Tongue (tissue), 2 donors: ENCODE data around the gene GLS2. TPM values are rescaled to one million over a fixed set of nuclear protein-coding genes. Genes with fewer than 3 reads are reported as not detected.
"Not testable (repeated sequence)": the region's sequence is repeated elsewhere in the genome, so short reads cannot be mapped to it uniquely, and the experiment has no call there.

Source experiments
- DNase-seq: peaks from one replicate; pipeline ENCODE4 v3.0.0-alpha.2; 2015
- total RNA-seq: library from RNA; depleted of rRNA; stranded (reverse); fragments of >200 nt; gene quantifications from one replicate; pipeline ENCODE4 v1.2.3, GENCODE V29; 2014

Gene GLS2
- 0.21 TPM for total RNA-seq

DNA sequence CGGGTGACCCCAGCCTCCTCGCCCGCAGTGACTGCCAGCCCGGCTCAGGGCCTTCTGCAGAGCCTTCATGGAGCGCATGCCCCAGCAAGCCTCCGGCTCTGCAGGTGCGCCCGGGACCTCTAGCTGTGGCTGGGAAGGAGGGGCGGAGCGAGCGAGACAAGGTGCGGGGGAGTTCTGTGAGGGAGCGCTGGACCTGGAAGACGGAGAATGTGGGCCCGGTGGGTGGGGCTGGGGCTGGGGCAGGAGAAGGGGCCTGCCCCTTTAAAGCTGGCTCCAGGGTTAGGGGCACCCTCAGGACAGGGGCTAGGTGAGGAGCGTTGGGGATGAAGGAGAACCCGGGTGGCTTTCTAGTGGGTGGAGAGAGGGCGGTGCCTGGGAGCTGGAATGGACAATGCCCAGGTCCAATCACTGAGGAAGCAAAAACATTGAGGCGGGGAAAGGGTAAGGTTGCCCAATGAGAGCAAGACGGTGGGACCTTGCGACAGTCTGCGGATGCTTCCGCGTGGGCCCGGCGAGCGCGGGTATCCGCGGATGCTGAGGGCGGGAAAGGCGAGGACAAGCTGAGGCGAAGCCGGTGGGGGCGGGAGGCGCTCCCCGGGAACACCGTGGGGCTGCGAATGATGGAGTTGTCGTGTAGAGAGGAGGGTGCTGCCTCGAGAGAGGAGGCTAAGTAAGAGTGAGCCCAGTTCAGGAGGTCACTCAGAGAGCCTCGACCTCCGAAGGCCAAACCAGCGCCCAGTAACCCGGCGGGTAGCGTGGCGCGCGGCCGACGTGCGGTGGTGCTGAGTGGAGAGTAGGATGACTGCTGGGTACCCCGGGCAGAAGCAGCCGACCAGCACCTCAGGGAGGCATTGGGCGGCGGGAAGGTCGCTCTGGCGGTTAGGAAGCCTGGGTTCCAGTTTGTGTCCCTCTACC is at the start of gene GLS2:
Gene GLS2 (minus strand): TSS at position 121 of the 915 bp plus-strand sequence. CDS start 43 bp downstream, at position 78.
- DNase-seq, result peak; percentile 81

DNA sequence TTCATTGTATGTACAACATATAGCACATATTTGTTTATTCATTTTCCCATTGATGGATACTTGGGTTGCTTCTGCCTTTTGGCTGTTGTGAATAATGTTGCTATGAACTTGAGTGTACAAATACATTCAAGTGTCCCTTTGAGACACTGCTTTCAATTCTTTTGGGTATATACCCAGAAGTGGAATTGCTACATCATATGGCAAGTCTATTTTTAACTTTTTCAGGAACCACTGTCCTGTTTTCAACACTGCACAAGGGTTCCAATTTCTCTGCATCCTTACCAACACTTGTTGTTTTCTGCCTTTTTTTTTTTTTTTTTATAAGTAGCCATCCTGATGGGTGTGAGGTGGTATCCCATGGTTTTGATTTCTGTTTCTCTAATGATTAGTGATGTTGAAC is 49.6 kb upstream of the GLS2 start:
- DNase-seq, result peak; percentile 5

DNA sequence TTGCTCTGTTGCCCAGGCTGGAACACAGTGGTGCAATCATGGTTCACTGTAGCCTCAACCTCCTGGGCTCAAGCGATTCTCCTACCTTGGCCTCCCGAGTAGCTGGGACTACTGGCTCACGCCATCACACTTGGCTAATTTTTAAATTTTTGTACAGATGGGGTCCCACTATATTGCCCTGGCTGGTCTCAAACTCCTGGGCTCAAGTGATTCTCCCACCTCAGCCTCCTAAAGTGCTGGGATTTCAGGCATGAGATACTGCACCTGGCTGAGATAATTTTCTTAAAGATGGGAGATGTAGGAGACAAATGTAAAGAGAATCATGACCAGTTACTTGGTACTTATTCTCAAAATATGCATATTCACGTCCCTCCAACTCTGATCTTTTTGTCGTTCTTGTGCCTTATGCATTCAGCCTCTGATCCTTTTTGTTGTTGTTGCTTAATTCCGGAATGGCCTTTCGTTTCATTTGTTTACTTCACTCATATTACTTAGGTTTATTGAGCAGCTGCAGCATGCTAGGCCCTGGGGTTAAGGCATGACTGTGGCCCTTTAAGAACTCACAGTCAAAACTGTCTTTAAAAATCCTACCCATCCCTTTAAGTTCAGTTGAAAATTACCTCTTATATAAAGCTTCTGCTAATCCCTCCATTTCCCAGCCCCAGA is 42.6 kb upstream of the GLS2 start:
- DNase-seq, result no peak

- no peak for DNase-seq
Measured at GRCh38 chr12:56529656-56530055, 41.7 kb upstream of the GLS2 start.

GRCh38 chr12:56528846-56529245 is 40.9 kb upstream of the GLS2 start:
- peak; percentile 8 for DNase-seq

DNA sequence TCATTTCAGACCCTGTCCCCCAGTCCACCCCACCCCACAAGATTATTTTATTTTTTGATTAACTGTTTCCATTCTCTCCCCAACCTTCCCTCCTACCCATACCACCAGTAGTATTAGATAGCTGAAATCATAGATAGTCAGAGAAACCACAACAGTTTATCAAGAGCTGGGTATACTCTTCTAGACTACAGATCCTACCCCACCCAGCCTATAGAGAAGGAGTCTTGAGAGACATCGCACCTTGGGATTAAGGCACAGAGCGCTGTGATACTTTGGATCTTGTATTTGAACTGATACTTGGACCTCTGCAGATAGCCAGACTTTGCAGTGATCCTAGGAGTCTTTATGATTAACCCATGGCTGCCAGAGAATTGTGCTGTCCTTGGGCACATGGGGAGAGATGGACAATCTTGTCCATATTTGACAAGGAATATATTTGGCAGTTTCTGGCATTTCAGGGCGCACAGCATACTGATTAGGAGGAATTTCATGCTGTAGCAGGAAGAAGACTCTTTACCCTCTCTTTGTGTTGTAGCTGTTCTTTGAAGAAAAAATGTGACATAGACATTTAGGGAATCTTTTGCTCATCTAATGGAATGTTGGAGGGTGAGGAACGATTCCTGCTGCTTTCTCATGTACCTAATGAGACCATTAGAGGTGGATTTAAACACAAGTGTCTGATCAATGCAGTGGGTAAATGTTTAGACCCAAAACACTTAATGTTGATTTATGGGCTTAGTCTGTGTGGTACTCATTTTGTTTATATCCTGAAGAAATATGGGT is 34.6 kb upstream of the GLS2 start:
- peak; percentile 51 for DNase-seq

DNA sequence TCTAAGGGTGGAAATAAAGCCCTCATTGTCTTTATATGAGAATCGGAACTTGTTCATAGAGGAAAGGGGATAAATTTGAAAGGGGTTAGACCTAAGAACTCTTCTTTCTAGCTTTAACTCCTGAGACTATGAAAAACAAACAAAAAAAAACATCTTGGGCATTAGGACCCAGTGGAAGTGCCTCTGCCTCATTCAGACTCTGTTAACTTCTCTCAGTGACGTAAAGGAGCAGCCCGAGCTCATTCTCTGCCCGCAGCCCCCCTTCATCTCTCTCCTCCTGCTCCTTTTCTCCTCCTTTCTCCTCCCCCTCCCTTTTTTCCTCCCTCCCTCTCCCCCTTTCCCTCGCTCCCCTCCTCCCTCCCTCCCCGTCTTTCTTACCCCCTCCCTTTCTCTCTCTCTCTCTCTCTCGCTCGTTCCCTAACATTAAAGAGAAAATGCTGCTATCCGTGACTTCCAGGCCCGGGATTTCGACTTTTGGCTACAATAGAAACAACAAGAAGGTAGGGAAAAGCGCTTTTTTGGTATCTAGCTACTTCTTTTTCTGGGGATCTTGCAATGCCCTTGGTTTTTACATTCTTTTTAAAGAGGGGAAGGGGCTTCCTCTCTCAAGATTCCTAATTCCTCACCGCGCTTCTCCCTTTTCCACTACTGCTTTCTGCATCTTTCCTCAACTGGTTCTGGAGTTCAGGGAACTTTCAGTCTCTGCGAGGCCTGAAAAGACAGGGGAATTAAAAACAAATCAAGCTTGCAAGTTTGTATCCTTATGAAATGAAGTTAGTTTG is 33.8 kb upstream of the GLS2 start, which contains the start of gene RBMS2:
Gene RBMS2 (plus strand): TSS at position 231 of the 782 bp plus-strand sequence. CDS start 204 bp downstream, at position 435.
- DNase-seq, result peak; percentile 97

DNA sequence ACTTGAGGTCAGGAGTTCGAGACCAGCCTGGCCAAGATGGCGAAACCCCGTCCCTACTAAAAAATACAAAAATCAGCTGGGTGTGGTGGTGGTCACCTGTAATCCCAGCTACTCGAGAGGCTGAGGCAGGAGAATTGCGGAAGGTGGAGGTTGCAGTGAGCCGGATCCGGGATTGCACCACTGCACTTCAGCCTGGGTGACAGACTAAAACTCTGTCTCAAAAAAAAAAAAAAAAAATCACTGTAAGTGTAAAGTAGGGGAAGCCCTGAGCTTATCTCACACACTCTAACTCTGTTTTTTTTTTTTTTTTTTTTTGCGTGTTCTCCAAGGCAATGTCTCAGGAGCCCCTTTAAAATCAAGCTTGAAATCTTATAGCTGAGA is 33.2 kb upstream of the GLS2 start:
- DNase-seq, result no peak

GRCh38 chr12:56520506-56520905 is 32.5 kb upstream of the GLS2 start:
- DNase-seq, result peak; percentile 3

DNA sequence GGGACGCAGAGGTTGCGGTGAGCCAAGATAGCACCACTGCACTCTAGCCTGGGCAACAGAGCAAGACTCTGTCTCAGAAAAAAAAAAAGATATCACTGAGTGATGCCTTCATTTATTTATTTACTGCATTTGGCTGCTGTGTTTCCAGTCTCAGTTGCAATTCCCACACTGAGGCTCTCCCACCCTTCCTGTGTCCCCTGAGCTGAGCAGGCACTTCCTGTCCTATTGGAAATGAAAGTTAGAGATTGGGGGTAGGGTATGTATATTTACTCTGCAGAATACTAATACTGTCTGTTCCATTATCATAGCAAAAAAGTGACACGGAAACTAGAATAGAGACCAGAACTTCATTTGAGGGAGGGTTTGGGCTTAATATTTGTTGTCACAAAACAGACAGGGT is 32.1 kb upstream of the GLS2 start:
- peak; percentile 5 for DNase-seq

DNA sequence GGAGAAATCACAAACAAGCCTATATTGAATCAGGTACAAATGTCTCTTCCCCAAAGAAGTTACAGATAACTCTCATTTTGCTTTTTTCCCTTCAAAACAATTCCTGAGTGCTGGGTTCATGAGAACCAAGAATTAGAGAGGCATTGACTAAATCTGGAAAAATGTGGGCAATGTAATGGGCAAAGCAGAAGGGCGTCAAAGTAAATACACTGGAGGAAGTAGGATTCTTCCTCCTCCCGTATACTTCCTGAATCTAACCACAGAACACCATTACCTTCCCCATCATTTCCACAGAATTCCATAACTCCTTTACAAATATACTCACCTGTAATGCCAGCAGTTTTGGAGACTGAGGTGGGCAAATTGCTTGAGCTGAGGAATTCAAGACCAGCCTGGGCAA is 30.6 kb upstream of the GLS2 start:
- no peak for DNase-seq

DNA sequence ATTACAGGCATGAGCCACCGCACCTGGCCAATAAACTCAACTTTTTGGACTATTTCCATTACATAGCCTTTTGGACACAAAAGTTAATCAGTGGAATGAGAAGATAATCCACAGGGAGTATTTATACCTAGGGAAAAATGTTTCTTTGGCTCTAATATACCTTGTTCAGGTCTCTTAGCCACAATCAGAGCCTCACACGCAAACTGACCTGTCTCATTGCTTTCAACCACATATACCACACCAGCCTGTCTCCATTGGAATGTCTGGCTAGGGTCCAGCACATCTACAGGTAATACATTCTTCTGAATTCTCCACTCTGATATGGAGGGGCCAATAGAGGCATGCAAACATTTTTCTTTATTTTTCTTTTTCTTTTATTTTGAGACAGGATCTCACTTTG is 29.9 kb upstream of the GLS2 start:
- no peak for DNase-seq

GRCh38 chr12:56514014-56514318 is 26.0 kb upstream of the GLS2 start:
- not testable (repeated sequence) for DNase-seq

DNA sequence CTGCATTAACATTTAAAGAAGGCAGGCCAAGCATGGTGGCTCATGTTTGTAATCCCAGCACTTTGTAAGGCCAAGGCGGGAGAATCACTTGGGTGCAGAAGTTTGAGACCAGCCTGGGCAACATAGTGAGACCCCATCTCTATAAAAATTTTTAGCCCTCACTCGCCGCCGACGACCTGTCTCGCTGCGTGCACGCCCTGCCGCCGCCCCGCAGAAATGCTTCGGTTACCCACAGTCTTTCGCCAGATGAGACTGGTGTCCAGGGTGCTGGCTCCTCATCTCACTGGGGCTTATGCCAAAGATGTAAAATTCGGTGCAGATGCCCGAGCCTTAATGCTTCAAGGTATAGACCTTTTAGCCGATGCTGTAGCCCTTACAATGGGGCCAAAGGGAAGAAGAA is 22.8 kb upstream of the GLS2 start:
- DNase-seq, result no peak

DNA sequence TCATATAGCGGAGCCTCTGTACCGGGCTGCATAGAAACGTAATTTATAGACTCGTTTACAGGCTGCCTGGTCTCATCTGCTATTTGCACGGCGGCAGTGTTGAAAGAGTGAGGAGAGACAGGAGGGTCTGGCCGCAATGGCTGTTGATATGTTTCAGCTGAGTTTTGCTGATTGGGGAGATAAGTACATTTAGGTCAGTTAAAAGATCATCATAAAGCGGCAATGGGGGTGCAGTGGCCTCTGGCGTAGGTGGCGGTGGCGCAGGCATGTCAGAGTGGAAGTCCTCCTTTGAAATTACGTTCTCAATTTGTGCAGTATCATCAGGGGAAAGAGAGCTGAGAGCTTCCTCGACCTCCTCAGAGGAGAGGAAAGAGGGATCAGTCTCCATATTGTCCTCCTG is 11.9 kb upstream of the GLS2 start:
- DNase-seq, result not testable (repeated sequence)

DNA sequence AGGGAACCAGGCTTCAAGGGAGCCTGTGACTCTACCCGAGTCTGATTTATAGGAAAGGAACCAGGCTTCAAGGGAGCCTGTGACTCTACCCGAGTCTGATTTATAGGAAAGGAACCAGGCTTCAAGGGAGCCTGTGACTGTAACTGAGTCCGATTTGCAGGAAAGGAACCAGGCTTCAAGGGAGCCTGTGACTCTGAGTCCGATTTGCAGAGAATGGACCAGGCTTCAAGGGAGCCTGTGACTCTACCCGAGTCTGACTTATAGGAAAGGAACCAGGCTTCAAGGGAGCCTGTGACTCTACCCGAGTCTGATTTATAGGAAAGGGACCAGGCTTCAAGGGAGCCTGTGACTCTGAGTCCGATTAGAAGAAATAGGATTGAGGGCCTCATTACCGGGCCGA is 11.5 kb upstream of the GLS2 start:
- not testable (repeated sequence) for DNase-seq

DNA sequence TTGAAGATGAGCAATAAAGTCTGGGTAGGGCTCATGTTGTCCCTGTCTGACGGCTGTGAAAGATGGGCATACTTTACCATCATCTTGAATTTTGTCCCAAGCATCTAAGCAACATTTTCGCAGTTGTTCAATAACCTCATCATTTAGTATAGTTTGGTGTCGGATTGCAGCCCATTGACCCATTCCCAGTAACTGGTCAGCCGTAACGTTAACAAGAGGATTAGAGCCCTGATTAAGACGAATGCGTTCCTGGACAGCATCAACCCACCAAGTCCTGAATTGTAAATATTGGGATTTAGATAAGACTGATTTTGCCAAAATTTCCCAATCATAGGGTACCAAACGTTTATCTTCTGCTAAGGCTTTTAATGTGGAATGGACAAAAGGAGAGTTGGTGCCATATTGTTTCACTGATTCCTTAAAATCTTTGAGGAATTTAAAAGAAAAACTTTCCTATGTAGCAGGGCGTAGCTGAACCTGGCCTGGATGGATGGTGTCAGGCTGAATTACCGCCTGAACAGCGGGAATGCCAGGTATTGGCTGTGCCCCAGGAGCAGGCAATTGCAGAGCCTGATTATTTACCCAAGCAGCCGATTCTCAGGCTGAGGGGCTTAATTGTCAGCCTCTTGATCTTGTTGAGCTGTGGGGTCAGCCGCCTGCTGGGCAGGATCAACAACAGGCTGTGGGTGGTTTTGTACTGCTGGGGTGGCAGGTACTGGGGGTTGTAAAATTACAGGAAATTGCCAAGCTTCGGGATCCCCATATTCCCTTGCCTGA is 10.4 kb upstream of the GLS2 start:
- DNase-seq, result not testable (repeated sequence)

GRCh38 chr12:56496704-56497103 is 8.7 kb upstream of the GLS2 start:
- DNase-seq, result peak; percentile 20

- not testable (repeated sequence) for DNase-seq
Measured at GRCh38 chr12:56494481-56494880, 6.5 kb upstream of the GLS2 start.

GRCh38 chr12:56494106-56494415 is 6.1 kb upstream of the GLS2 start:
- not testable (repeated sequence) for DNase-seq

GRCh38 chr12:56493409-56494105 is 5.6 kb upstream of the GLS2 start:
- DNase-seq, result not testable (repeated sequence)
